K562 (cell line): ENCODE data around the gene TRIM14. TPM values are rescaled to one million over a fixed set of nuclear protein-coding genes. Genes with fewer than 3 reads are reported as not detected.
A peak's percentile ranks its signal among the peaks of the same experiment; 100 is the strongest.

Experiments
- ATAC-seq: fragments of 200-7000 bp; cut with Tn5 transposase; 3 replicates; pipeline ENCODE4 v1.9.1; 2020; ENCODE audit warnings: moderate library complexity
- BruUV-seq: library from RNA; stranded (reverse); fragments of 400-500 nt; replicated peaks from 2 replicates; lab custom pipeline; 2021; lab: Mats Ljungman, UMichigan
- CTCF ChIA-PET: fragments of 300-600 bp; formaldehyde crosslinking; extraction: SDS; loops from one replicate; lab custom pipeline; 2021; ENCODE audit warnings: low intra/inter-chr PET ratio; lab: Yijun Ruan, JAX
- POLR2A ChIA-PET: fragments of 300-600, 350-650 bp; sonication (Branson Sonifier 250); formaldehyde crosslinking; extraction: SDS; loops from one replicate; lab custom pipeline; 2021; ENCODE audit warnings: antibody characterized with exemption, inconsistent platforms; lab: Yijun Ruan, JAX
- DNase-seq, 4 experiments: peaks; one replicate each; pipeline versions ENCODE4 v3.0.0 to v3.0.0-alpha.2; 2011 to 2018; ENCODE audit warnings: low spot score in 3 of 4, mixed read lengths in 3 of 4; ENCODE audit errors: extremely low read depth in 1 of 4
- FAIRE-seq: peaks from 2 replicates; lab custom pipeline; 2011; peaks lifted over from hg19 to GRCh38; lab: Jason Lieb, UNC
- H2AFZ ChIP-seq: 2 replicates; pipeline ENCODE4 v1.6.0; 2011; ENCODE audit warnings: low read depth, low read length, control low read depth, inconsistent platforms
- H3K27ac ChIP-seq: fragments of 200-600 bp; 3 replicates; pipeline ENCODE4 v1.8.0; 2011; ENCODE audit warnings: low read depth, mild to moderate bottlenecking, control low read depth, inconsistent platforms, low read length, moderate library complexity, mixed read lengths; ENCODE audit errors: extremely low read depth
- H3K27me3 ChIP-seq, 2 experiments: fragments of 300-600 bp in 1 of 2; 2 replicates in 1 of 2; 3 replicates in 1 of 2; pipeline versions ENCODE4 v1.6.0 to v1.8.0; 2011; ENCODE audit warnings: inconsistent platforms in 2 of 2, low read length in 2 of 2, mild to moderate bottlenecking in 1 of 2, mixed read lengths in 1 of 2, moderate library complexity in 1 of 2; ENCODE audit not compliant: control insufficient read depth in 2 of 2, insufficient read depth in 2 of 2
- H3K36me3 ChIP-seq: fragments of 300-600 bp; 3 replicates; pipeline ENCODE4 v1.8.0; 2011; ENCODE audit warnings: mild to moderate bottlenecking, low read length, inconsistent platforms; ENCODE audit not compliant: control insufficient read depth, insufficient read depth
- H3K4me1 ChIP-seq, 2 experiments: fragments of 200-600 bp in 1 of 2; replicated peaks in 1 of 2; 2 replicates in 1 of 2; 3 replicates in 1 of 2; pipeline versions ENCODE4 v1.5.1 to v1.8.0; 2011; ENCODE audit warnings: inconsistent platforms in 2 of 2, low read length in 2 of 2, mild to moderate bottlenecking in 1 of 2, mixed read lengths in 1 of 2, moderate library complexity in 1 of 2; ENCODE audit not compliant: control insufficient read depth in 2 of 2, insufficient read depth in 2 of 2
- H3K4me2 ChIP-seq: 2 replicates; pipeline ENCODE4 v1.6.1; 2011; ENCODE audit warnings: low read length, control low read depth, inconsistent platforms, mixed read lengths; ENCODE audit not compliant: insufficient read depth
- H3K4me3 ChIP-seq: fragments of 200-600 bp; sonication (generic), shearing (Covaris generic); 2 replicates; pipeline ENCODE4 v1.5.1; 2016; ENCODE audit warnings: control low read depth, inconsistent platforms
- H3K79me2 ChIP-seq: fragments of 200-600 bp; 3 replicates; pipeline ENCODE4 v1.8.0; 2011; ENCODE audit warnings: low read length, inconsistent platforms; ENCODE audit not compliant: control insufficient read depth, insufficient read depth
- H3K9ac ChIP-seq, 2 experiments: 2 replicates each; pipeline versions ENCODE4 v1.6.0 to v1.6.1; 2011; ENCODE audit warnings: low read depth in 2 of 2, low read length in 2 of 2, control low read depth in 1 of 2, inconsistent platforms in 1 of 2, mild to moderate bottlenecking in 1 of 2, mixed read lengths in 1 of 2; ENCODE audit not compliant: insufficient read depth in 1 of 2
- H3K9me1 ChIP-seq: one replicate; pipeline ENCODE4 v1.6.0; 2011; ENCODE audit warnings: inconsistent platforms, mild to moderate bottlenecking, low read length, moderate library complexity; ENCODE audit not compliant: control insufficient read depth, insufficient read depth
- H3K9me3 ChIP-seq: replicated peaks from 2 replicates; pipeline ENCODE4 v1.5.1; 2011; ENCODE audit warnings: low read depth, low read length, inconsistent platforms; ENCODE audit not compliant: control insufficient read depth, insufficient read depth
- H4K20me1 ChIP-seq: replicated peaks from 2 replicates; pipeline ENCODE4 v1.6.1; 2011; ENCODE audit warnings: low read length, inconsistent platforms, mixed read lengths; ENCODE audit not compliant: control insufficient read depth, insufficient read depth
- BCOR ChIP-seq: fragments of 450-650 bp; IDR thresholded peaks from 2 replicates; pipeline ENCODE4 v1.6.1; 2016
- COPS2 ChIP-seq: fragments of 450-650 bp; conservative IDR thresholded peaks from 2 replicates; pipeline ENCODE4 v1.6.1; 2016; ENCODE audit warnings: mild to moderate bottlenecking, moderate library complexity
- POLR3G ChIP-seq: IDR thresholded peaks from 2 replicates; pipeline ENCODE4 v1.6.1; 2011; ENCODE audit not compliant: insufficient read length, insufficient replicate concordance; ENCODE audit errors: extremely low read depth
- WGBS: fragments of 100-300 bp; shearing (Covaris generic); methylation state at CpG from one replicate; pipeline ENCODE4 v1.1.6; 2016; ENCODE audit warnings: low coverage, mixed read lengths; ENCODE audit not compliant: insufficient coverage; ENCODE audit errors: missing lambda C conversion rate; 5-methylcytosine and 5-hydroxymethylcytosine counted together
- in situ Hi-C: fragments of 300-500 bp; cut with MboI; formaldehyde crosslinking; loops from 4 replicates; pipeline ENCODE4 v1.15.0; 2018; ENCODE audit warnings: inconsistent platforms, mixed read lengths
- intact Hi-C: fragments of 100-400 bp; cut with micrococcal nuclease; formaldehyde crosslinking; loops from 2 replicates; pipeline ENCODE4 v1.14.2; 2022
- polyA plus RNA-seq, 8 experiments: library from polyadenylated mRNA; depleted of rRNA in 4 of 8; stranded (reverse) in 5 of 8; unstranded in 3 of 8; fragments of >200 nt; fragmentation: Nextera tagmentation in 2 of 8; fragmentation: Illumina TruSeq in 1 of 8; extraction: Ambion mirVana in 2 of 8; extraction: Trizol in 1 of 8; gene quantifications; 2 replicates each; pipeline versions ENCODE4 v1.2.1 to v1.2.3, GENCODE V29; 2011 to 2014; ENCODE audit warnings: inconsistent platforms in 1 of 8, missing spikeins in 1 of 8
- total RNA-seq, 7 experiments: library from RNA; depleted of rRNA in 6 of 7; stranded (reverse); fragments of >200 nt in 6 of 7; fragmentation: Illumina TruSeq in 2 of 7; extraction: Trizol in 2 of 7; gene quantifications; 2 replicates each; pipeline versions ENCODE4 v1.2.1 to v1.2.3, GENCODE V29; 2011 to 2021; ENCODE audit warnings: low replicate concordance in 1 of 7
- TF ChIP-seq, protein P1 (sequence below): fragments of 450-650 bp; IDR thresholded peaks from one replicate; pipeline ENCODE4 v1.6.1; 2018; ENCODE audit warnings: mild to moderate bottlenecking, moderate library complexity; ENCODE audit not compliant: partially characterized antibody

Gene TRIM14
- total and polyA plus RNA-seq, 9 of the 15 experiments (the other 6 are each of a cell fraction or from before 2014, with no cell fraction given), result 7.6 to 41.0 (median 17.9) TPM

DNA sequence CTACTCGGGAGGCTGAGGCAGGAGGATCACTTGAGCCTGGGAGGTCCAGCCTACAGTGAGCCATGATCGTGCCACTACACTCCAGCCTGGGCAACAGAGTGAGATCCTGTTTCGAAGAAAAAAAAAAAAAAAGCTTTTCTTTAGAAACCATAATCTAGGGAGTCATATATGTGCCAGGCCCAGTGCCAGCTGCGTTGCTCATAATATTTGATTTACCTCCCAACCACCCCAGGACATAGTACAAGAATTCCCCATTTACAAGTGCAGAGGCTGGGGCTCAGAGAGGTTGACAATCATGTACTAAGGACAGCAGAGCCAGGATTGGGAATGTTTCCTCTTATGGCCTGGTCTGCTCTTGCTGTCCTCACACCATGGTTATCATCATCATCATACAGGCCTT, 25.1 kb upstream of the TRIM14 start:
- Histone ChIP-seq H3K36me3 (peaks cover 19% of the 10 kb centered on the region; the same call in 2 of the 3 replicates), H2AFZ (no peak overlapping the region), H3K9me1 (peaks cover 4% of the 10 kb centered on the region), H3K9me3 (no peaks in the 10 kb centered on the region), H3K27ac (no peak overlapping the region), H3K27me3 (no peaks in the 10 kb centered on the region), H3K4me3 (no peak overlapping the region), H3K79me2 (no peaks in the 10 kb centered on the region), H3K4me1 (peaks cover 0 to 10% of the 10 kb centered on the region in 2 experiments; a peak in 3 of 5 replicates), H4K20me1 (no peaks in the 10 kb centered on the region), H3K4me2 (no peak overlapping the region), H3K9ac (no peak overlapping the region)
- BruUV-seq, result no TSS peak
- ChIA-PET POLR2A (no interaction called here), CTCF (no interaction called here)
- intact Hi-C loops (no loop called here), in situ Hi-C loops (no loop called here)
- no peak for ATAC-seq
- DNase-seq, result no peak
- TF ChIP-seq POLR3G, result no peak
- no peak for FAIRE-seq
- 84% methylated on average over 3 of the region's 4 CpGs for WGBS

GRCh38 chr9:98142925-98143481, 24.0 kb upstream of the TRIM14 start:
- H3K27ac ChIP-seq, result no peak overlapping the region; the same call in 2 of the 3 replicates
- H3K27me3 ChIP-seq, result no peaks in the 10 kb centered on the region
- H3K9me1 ChIP-seq, result peaks cover 4% of the 10 kb centered on the region
- no peak overlapping the region for H2AFZ ChIP-seq
- 78% methylated on average over 7 of the region's 8 CpGs for WGBS
- ChIA-PET POLR2A (interaction anchor here (0.6 to 0.7 kb wide), 2 partner anchors 82 to 156 kb away, joined by 3 read pairs; no protein-coding TSS in a partner anchor), CTCF (no interaction called here)
- no peaks in the 10 kb centered on the region for H3K9me3 ChIP-seq
- DNase-seq, result no peak
- no peak overlapping the region for H3K4me3 ChIP-seq
- in situ Hi-C loops (no loop called here), intact Hi-C loops (no loop called here)
- ATAC-seq, result no peak
- H4K20me1 ChIP-seq, result no peaks in the 10 kb centered on the region
- H3K36me3 ChIP-seq, result peaks cover 16% of the 10 kb centered on the region; the same call in 2 of the 3 replicates
- TF ChIP-seq, protein P1, sequence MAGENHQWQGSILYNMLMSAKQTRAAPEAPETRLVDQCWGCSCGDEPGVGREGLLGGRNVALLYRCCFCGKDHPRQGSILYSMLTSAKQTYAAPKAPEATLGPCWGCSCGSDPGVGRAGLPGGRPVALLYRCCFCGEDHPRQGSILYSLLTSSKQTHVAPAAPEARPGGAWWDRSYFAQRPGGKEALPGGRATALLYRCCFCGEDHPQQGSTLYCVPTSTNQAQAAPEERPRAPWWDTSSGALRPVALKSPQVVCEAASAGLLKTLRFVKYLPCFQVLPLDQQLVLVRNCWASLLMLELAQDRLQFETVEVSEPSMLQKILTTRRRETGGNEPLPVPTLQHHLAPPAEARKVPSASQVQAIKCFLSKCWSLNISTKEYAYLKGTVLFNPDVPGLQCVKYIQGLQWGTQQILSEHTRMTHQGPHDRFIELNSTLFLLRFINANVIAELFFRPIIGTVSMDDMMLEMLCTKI, result no peak
- TF ChIP-seq COPS2 (no peak), BCOR (no peak)
- peaks cover 0 to 10% of the 10 kb centered on the region in 2 experiments; a peak in 3 of 5 replicates for H3K4me1 ChIP-seq
- no TSS peak for BruUV-seq
- H3K79me2 ChIP-seq, result no peaks in the 10 kb centered on the region
- FAIRE-seq, result no peak
- H3K4me2 ChIP-seq, result no peak overlapping the region
- H3K9ac ChIP-seq, result 0 out of 4 replicates have a peak overlapping the region, but pooled peaks of 1 of the 2 experiments have one; percentile 42
